IMR-90 (cell line): Measurements from ENCODE around the gene VPS13C. TPM values are rescaled to one million over a fixed set of nuclear protein-coding genes. Genes with fewer than 3 reads are reported as not detected.

ENCODE experiments used
- ATAC-seq: fragments of 200-7000 bp; cut with Tn5 transposase; 2 replicates; pipeline ENCODE4 v1.9.1; 2020; ENCODE audit warnings: low read depth, mild to moderate bottlenecking, moderate library complexity
- BruUV-seq: library from RNA; stranded (reverse); fragments of 400-500 nt; replicated peaks from 2 replicates; lab custom pipeline; 2021; lab: Mats Ljungman, UMichigan
- CTCF ChIA-PET: fragments of 300-600 bp; formaldehyde crosslinking; extraction: SDS; loops from one replicate; lab custom pipeline; 2021; ENCODE audit warnings: antibody characterized with exemption; lab: Yijun Ruan, JAX
- POLR2A ChIA-PET: fragments of 300-600 bp; sonication (Branson Sonifier 250); formaldehyde crosslinking; loops from one replicate; lab custom pipeline; 2022; ENCODE audit warnings: antibody characterized with exemption; ENCODE audit not compliant: unreplicated experiment; lab: Charles Lee
- DNase-seq: peaks from one replicate; pipeline ENCODE4 v3.0.0; 2013
- H2AFZ ChIP-seq: replicated peaks from 2 replicates; pipeline ENCODE3; 2013; ENCODE audit warnings: low read length, mild to moderate bottlenecking; ENCODE audit not compliant: poor library complexity
- H2AK5ac ChIP-seq: 2 replicates; pipeline ENCODE4 v1.6.1; 2013; ENCODE audit warnings: low read depth, low read length, inconsistent platforms
- H2AK9ac ChIP-seq: replicated peaks from 2 replicates; pipeline ENCODE3; 2013; ENCODE audit warnings: mild to moderate bottlenecking, low read depth, low read length, moderate library complexity; ENCODE audit not compliant: poor library complexity
- H2BK120ac ChIP-seq: 2 replicates; pipeline ENCODE4 v1.6.1; 2013; ENCODE audit warnings: low read depth, low read length, inconsistent platforms
- H2BK15ac ChIP-seq: 3 replicates; pipeline ENCODE4 v1.6.1; 2013; ENCODE audit warnings: low read depth, low read length, inconsistent platforms
- H2BK20ac ChIP-seq: 2 replicates; pipeline ENCODE4 v1.6.1; 2013; ENCODE audit warnings: low read depth, mild to moderate bottlenecking, inconsistent platforms, low read length, moderate library complexity
- H2BK5ac ChIP-seq: 2 replicates; pipeline ENCODE4 v1.6.1; 2013; ENCODE audit warnings: mild to moderate bottlenecking, low read depth, low read length, inconsistent platforms; ENCODE audit not compliant: poor library complexity, severe bottlenecking
- H3K14ac ChIP-seq: replicated peaks from 2 replicates; pipeline ENCODE4 v1.6.1; 2013; ENCODE audit warnings: low read depth, low read length, inconsistent platforms
- H3K18ac ChIP-seq: 2 replicates; pipeline ENCODE4 v1.6.1; 2013; ENCODE audit warnings: low read depth, low read length, control low read depth
- H3K23ac ChIP-seq: 2 replicates; pipeline ENCODE4 v1.6.1; 2013; ENCODE audit warnings: low read depth, low read length, inconsistent platforms
- H3K27ac ChIP-seq: 2 replicates; pipeline ENCODE4 v1.5.1; 2013; ENCODE audit warnings: mild to moderate bottlenecking, control low read depth, low read length; ENCODE audit not compliant: insufficient read depth
- H3K27me3 ChIP-seq: 2 replicates; pipeline ENCODE4 v1.6.1; 2013; ENCODE audit warnings: low read length; ENCODE audit not compliant: control insufficient read depth, insufficient read depth
- H3K36me3 ChIP-seq: 2 replicates; pipeline ENCODE4 v1.6.1; 2013; ENCODE audit warnings: low read length, mixed read lengths; ENCODE audit not compliant: control insufficient read depth, insufficient read depth
- H3K4ac ChIP-seq: 2 replicates; pipeline ENCODE4 v1.6.1; 2013; ENCODE audit warnings: low read depth, low read length, inconsistent platforms
- H3K4me1 ChIP-seq: 2 replicates; pipeline ENCODE4 v1.6.1; 2013; ENCODE audit warnings: low read length, mixed read lengths; ENCODE audit not compliant: control insufficient read depth, insufficient read depth
- H3K4me2 ChIP-seq: 2 replicates; pipeline ENCODE4 v1.6.1; 2013; ENCODE audit warnings: low read depth, mild to moderate bottlenecking, control low read depth, low read length, moderate library complexity
- H3K4me3 ChIP-seq: 2 replicates; pipeline ENCODE4 v1.5.1; 2013; ENCODE audit warnings: low read depth, mild to moderate bottlenecking, control low read depth, low read length, moderate library complexity; ENCODE audit not compliant: insufficient read depth
- H3K56ac ChIP-seq: 2 replicates; pipeline ENCODE4 v1.6.1; 2013; ENCODE audit warnings: low read length, inconsistent platforms; ENCODE audit not compliant: insufficient read depth; ENCODE audit errors: extremely low read depth
- H3K79me1 ChIP-seq, 2 experiments: 2 replicates each; pipeline ENCODE4 v1.6.1; 2013; ENCODE audit warnings: low read length in 2 of 2, inconsistent platforms in 1 of 2, low read depth in 1 of 2
- H3K9ac ChIP-seq: 2 replicates; pipeline ENCODE4 v1.6.1; 2013; ENCODE audit warnings: low read depth, low read length, control low read depth
- H3K9me1 ChIP-seq: 2 replicates; pipeline ENCODE4 v1.6.1; 2013; ENCODE audit warnings: low read length, inconsistent platforms; ENCODE audit not compliant: insufficient read depth
- H3K9me3 ChIP-seq: 2 replicates; pipeline ENCODE4 v1.6.1; 2013; ENCODE audit warnings: low read length; ENCODE audit not compliant: control insufficient read depth, insufficient read depth
- H4K20me1 ChIP-seq: 2 replicates; pipeline ENCODE4 v1.6.1; 2013; ENCODE audit warnings: low read length, inconsistent platforms; ENCODE audit not compliant: insufficient read depth
- H4K5ac ChIP-seq: 2 replicates; pipeline ENCODE4 v1.6.1; 2013; ENCODE audit warnings: mild to moderate bottlenecking, low read depth, low read length, control low read depth
- H4K8ac ChIP-seq, 2 experiments: 2 replicates each; pipeline ENCODE4 v1.6.1; 2013; ENCODE audit warnings: low read depth in 2 of 2, low read length in 2 of 2, control low read depth in 1 of 2, inconsistent platforms in 1 of 2
- H4K91ac ChIP-seq: 2 replicates; pipeline ENCODE4 v1.6.1; 2013; ENCODE audit warnings: low read depth, low read length, inconsistent platforms; ENCODE audit not compliant: insufficient read depth
- CHD1 ChIP-seq: IDR thresholded peaks from 2 replicates; pipeline ENCODE4 v1.6.1; 2012; ENCODE audit warnings: low read depth, low read length, improper control_type of control experiment
- RFX5 ChIP-seq: IDR thresholded peaks from 2 replicates; pipeline ENCODE4 v1.8.0; 2012; ENCODE audit warnings: low read depth, mild to moderate bottlenecking, low read length, moderate library complexity
- WGBS, 2 experiments: methylation state at CpG; one replicate each; pipeline versions ENCODE4 v1.1.5 to v1.1.7; 2013; ENCODE audit warnings: missing lambda C conversion rate in 2 of 2; ENCODE audit not compliant: insufficient read length in 1 of 2; ENCODE audit errors: extremely low coverage in 2 of 2; 5-methylcytosine and 5-hydroxymethylcytosine counted together
- dilution Hi-C: fragments of 300-500 bp; cut with HindIII; formaldehyde crosslinking; loops from one replicate; pipeline ENCODE4 v1.14.3; 2018; ENCODE audit warnings: low sequenced_read_pairs; ENCODE audit not compliant: unreplicated experiment
- in situ Hi-C: fragments of 300-500 bp; cut with MboI; formaldehyde crosslinking; loops from 3 replicates; pipeline ENCODE4 v1.14.3; 2019; ENCODE audit warnings: low sequenced_read_pairs, inconsistent platforms, mixed read lengths
- intact Hi-C: fragments of 100-400 bp; cut with micrococcal nuclease; formaldehyde crosslinking; loops from 2 replicates; pipeline ENCODE4 v1.10.0; 2022
- polyA plus RNA-seq, 3 experiments: library from polyadenylated mRNA; depleted of rRNA; stranded (reverse); fragments of >200 nt; gene quantifications; 2 replicates each; pipeline ENCODE4 v1.2.3, GENCODE V29; 2012; ENCODE audit warnings: low replicate concordance in 1 of 3
- total RNA-seq: library from RNA; depleted of rRNA; stranded (reverse); fragments of >200 nt; gene quantifications from 2 replicates; pipeline ENCODE4 v1.2.3, GENCODE V29; 2012

VPS13C gene
- total and polyA plus RNA-seq, 2 of the 4 experiments (the other 2 are of a cell fraction), result 8.1 to 32.8 TPM

- Histone ChIP-seq H2BK15ac (no peak overlapping the region), H2AK9ac (no peak overlapping the region), H3K4me1 (no peaks in the 10 kb centered on the region), H2BK5ac (no peak overlapping the region), H2BK120ac (no peak overlapping the region), H2AFZ (no peak overlapping the region), H3K4me2 (no peak overlapping the region), H3K4me3 (no peak overlapping the region), H3K79me1 (no peaks in the 10 kb centered on the region), H3K23ac (no peak overlapping the region), H2AK5ac (no peak overlapping the region), H4K8ac (no peak overlapping the region), H3K4ac (no peak overlapping the region), H3K36me3 (no peaks in the 10 kb centered on the region), H3K56ac (no peak overlapping the region), H3K14ac (no peak overlapping the region), H4K20me1 (no peaks in the 10 kb centered on the region), H3K27me3 (peaks cover 2% of the 10 kb centered on the region; the same call in 1 of the 2 replicates), H3K9me1 (no peaks in the 10 kb centered on the region), H3K18ac (no peak overlapping the region), H2BK20ac (no peak overlapping the region), H3K27ac (no peak overlapping the region), H3K9me3 (no peaks in the 10 kb centered on the region), H4K5ac (no peak overlapping the region), H4K91ac (no peak overlapping the region), H3K9ac (no peak overlapping the region)
- WGBS, 2 experiments, result no CpG with 5 or more reads among the region's 2 CpGs
- intact Hi-C loops, result no loop called here
- ChIA-PET CTCF (no interaction called here), POLR2A (no interaction called here)
- DNase-seq (no peak), ATAC-seq (no peak)
- BruUV-seq, result no TSS peak
- in situ Hi-C loops, result no loop called here
- TF ChIP-seq CHD1 (no peak), RFX5 (no peak)
- dilution Hi-C loops, result no loop called here
Observed at GRCh38 chr15:62089616-62090015, 29.4 kb upstream of the VPS13C start.
